Kidney (tissue), 14 donors: ENCODE results near the gene RUBCNL. TPM values are rescaled to one million over a fixed set of nuclear protein-coding genes. Genes with fewer than 3 reads are reported as not detected.

Experiments used
- DNase-seq, 5 donors: peaks; one replicate each; pipeline ENCODE4 v3.0.0-alpha.2; 2013 to 2020
- FAIRE-seq: peaks from 2 replicates; lab custom pipeline; 2012; peaks lifted over from hg19 to GRCh38; lab: Jason Lieb, UNC
- H3K27ac ChIP-seq, 2 donors: one replicate each; pipeline ENCODE4 v1.7.0; 2013; ENCODE audit warnings: low read depth in 2 of 2, low read length in 2 of 2, inconsistent platforms in 1 of 2
- H3K27me3 ChIP-seq: one replicate; pipeline ENCODE4 v1.7.1; 2013; ENCODE audit warnings: low read length, inconsistent platforms; ENCODE audit not compliant: control insufficient read depth, insufficient read depth
- H3K36me3 ChIP-seq, 3 donors: one replicate each; pipeline versions ENCODE4 v1.7.0 to v1.7.1; 2013; ENCODE audit warnings: low read length in 3 of 3, control low read depth in 1 of 3, inconsistent platforms in 1 of 3; ENCODE audit not compliant: insufficient read depth in 3 of 3, control insufficient read depth in 2 of 3
- H3K4me1 ChIP-seq, 3 donors: one replicate each; pipeline versions ENCODE4 v1.7.0 to v1.7.1; 2013; ENCODE audit warnings: low read length in 3 of 3, inconsistent platforms in 1 of 3, low read depth in 1 of 3; ENCODE audit not compliant: control insufficient read depth in 2 of 3, insufficient read depth in 2 of 3
- H3K4me3 ChIP-seq, 3 donors: one replicate each; pipeline versions ENCODE4 v1.7.0 to v1.8.1; 2013; ENCODE audit warnings: low read length in 3 of 3, control low read depth in 1 of 3, inconsistent platforms in 1 of 3
- H3K9ac ChIP-seq, 3 donors: one replicate each; pipeline versions ENCODE4 v1.7.0 to v1.7.1; 2013; ENCODE audit warnings: low read length in 3 of 3, control low read depth in 1 of 3, inconsistent platforms in 1 of 3
- H3K9me3 ChIP-seq, 3 donors: one replicate each; pipeline versions ENCODE4 v1.7.0 to v1.7.1; 2013; ENCODE audit warnings: low read length in 3 of 3, control low read depth in 1 of 3, inconsistent platforms in 1 of 3; ENCODE audit not compliant: control insufficient read depth in 2 of 3, insufficient read depth in 1 of 3
- CTCF ChIP-seq: IDR thresholded peaks from 3 replicates; pipeline ENCODE4 v1.5.1; 2012; ENCODE audit warnings: mild to moderate bottlenecking, moderate library complexity, borderline replicate concordance; ENCODE audit not compliant: insufficient read depth; ENCODE audit errors: extremely low read depth
- intact Hi-C: fragments of 100-400 bp; cut with DNase I; formaldehyde crosslinking; loops from one replicate; pipeline ENCODE4 v1.11.1; 2022
- polyA plus RNA-seq: library from polyadenylated mRNA; stranded (reverse); fragments of 350-450 nt; fragmentation: Illumina TruSeq; extraction: RNeasy Lipid Tissue Mini Kit (QIAGEN cat#74804); gene quantifications from one replicate; pipeline ENCODE4 v1.2.3, GENCODE V29; 2014; ENCODE audit warnings: low read depth, low replicate concordance; ENCODE audit not compliant: insufficient read depth
- total RNA-seq: library from RNA; stranded (reverse); fragmentation: NEBNext Ultra II Directional; extraction: Animal tissue kit (Norgen Biotek cat#: 25700); gene quantifications from one replicate; pipeline ENCODE4 v1.2.1, GENCODE V29; 2021
- donor health status: control.
- donor health status: control.
- donor health status: control.
- donor health status: control.
- donor health status: control.
- donor health status: DM: yes; HTN: yes; CAD: no.
- donor health status: Normal renal cell carcinoma (clear cell type).

RUBCNL gene
- total and polyA plus RNA-seq, 2 donors from 2014 or later: 0.54 to 4.6 TPM

DNA sequence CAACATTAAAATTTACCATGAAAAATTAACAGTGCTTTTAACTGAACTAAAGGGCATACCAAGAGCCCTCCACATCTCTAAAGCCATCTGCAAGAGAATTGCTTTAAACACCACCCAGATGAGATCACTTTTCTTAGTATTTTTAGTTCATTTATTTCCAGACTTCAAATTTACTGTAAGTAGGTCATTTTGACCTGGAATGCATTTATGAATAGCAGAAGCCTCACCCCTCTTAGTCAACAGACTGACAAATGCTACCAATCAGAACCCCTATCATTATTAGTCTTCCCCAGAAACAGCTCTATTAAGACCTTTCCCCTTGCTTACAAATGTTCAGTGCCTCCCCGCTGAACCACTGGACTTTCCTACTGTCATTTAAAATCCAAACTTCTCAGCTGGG, 27.3 kb downstream of the RUBCNL start:
- Histone ChIP-seq H3K9me3 (no peaks in the 10 kb centered on the region), H3K9ac (no peak overlapping the region), H3K4me3 (no peak overlapping the region), H3K27ac (no peak overlapping the region), H3K36me3 (no peaks in the 10 kb centered on the region), H3K27me3 (no peaks in the 10 kb centered on the region), H3K4me1 (no peaks in the 10 kb centered on the region)
- TF ChIP-seq CTCF: no peak
- DNase-seq (no peak), FAIRE-seq (no peak)
- intact Hi-C loops: no loop called here

GRCh38 chr13:46355901-46356590, 31.0 kb downstream of the RUBCNL start:
- H3K4me3 ChIP-seq: no peak overlapping the region
- DNase-seq: no peak
- H3K36me3 ChIP-seq: no peaks in the 10 kb centered on the region
- no peaks in the 10 kb centered on the region for H3K9me3 ChIP-seq
- no peak for FAIRE-seq
- TF ChIP-seq CTCF: no peak
- intact Hi-C loops: no loop called here
- H3K4me1 ChIP-seq: no peaks in the 10 kb centered on the region
- H3K27me3 ChIP-seq: no peaks in the 10 kb centered on the region
- no peak overlapping the region for H3K9ac ChIP-seq
- H3K27ac ChIP-seq: no peak overlapping the region

- no peak overlapping the region for H3K9ac ChIP-seq
- no peak overlapping the region for H3K4me3 ChIP-seq
- intact Hi-C loops: no loop called here
- H3K27ac ChIP-seq: no peak overlapping the region
- no peak for TF ChIP-seq CTCF
- DNase-seq (no peak), FAIRE-seq (no peak)
- no peaks in the 10 kb centered on the region for H3K27me3 ChIP-seq
- H3K36me3 ChIP-seq: no peaks in the 10 kb centered on the region
- H3K4me1 ChIP-seq: no peaks in the 10 kb centered on the region
- H3K9me3 ChIP-seq: no peaks in the 10 kb centered on the region
Measured at GRCh38 chr13:46355088-46355468, 32.0 kb downstream of the RUBCNL start.
